HG03064 (cell line): ENCODE results near the gene SWT1.
"Not testable (repeated sequence)": the region's sequence is repeated elsewhere in the genome, so short reads cannot be mapped to it uniquely, and the experiment has no call there.

Experiments
- ATAC-seq: cut with Tn5 transposase; IDR thresholded peaks from one replicate; pipeline ENCODE4 v1.9.1; 2021; ENCODE audit warnings: low read depth; ENCODE audit not compliant: unreplicated experiment

Gene SWT1

GRCh38 chr1:185317034-185317885 lies 160.3 kb downstream of the SWT1 start, which contains the start of gene IVNS1ABP:
IVNS1ABP (minus strand) TSS chr1:185317243; CDS start chr1:185309493, 7,750 bp downstream.
- ATAC-seq = peak; percentile 60

GRCh38 chr1:185317886-185318310 lies 160.9 kb downstream of the SWT1 start:
- ATAC-seq = peak; percentile 37

GRCh38 chr1:185318431-185319138 lies 161.6 kb downstream of the SWT1 start:
- no peak for ATAC-seq

- no peak for ATAC-seq
Measured at GRCh38 chr1:185319139-185319475, 162.1 kb downstream of the SWT1 start.

- not testable (repeated sequence) for ATAC-seq
Measured at GRCh38 chr1:185321104-185321503, 164.1 kb downstream of the SWT1 start.

GRCh38 chr1:185321653-185322221 lies 164.8 kb downstream of the SWT1 start:
- not testable (repeated sequence) for ATAC-seq

GRCh38 chr1:185322636-185323035 lies 165.7 kb downstream of the SWT1 start:
- no peak for ATAC-seq

- no peak for ATAC-seq
Measured at GRCh38 chr1:185324118-185324517, 167.2 kb downstream of the SWT1 start.

- ATAC-seq = no peak
Measured at GRCh38 chr1:185325413-185325812, 168.4 kb downstream of the SWT1 start.

GRCh38 chr1:185328255-185328654 lies 171.3 kb downstream of the SWT1 start:
- no peak for ATAC-seq

GRCh38 chr1:185334182-185334581 lies 177.2 kb downstream of the SWT1 start:
- no peak for ATAC-seq

- no peak for ATAC-seq
Measured at GRCh38 chr1:185337246-185337645, 180.3 kb downstream of the SWT1 start.

- peak; percentile 94 for ATAC-seq
Measured at GRCh38 chr1:185338719-185339622, 182.0 kb downstream of the SWT1 start.

GRCh38 chr1:185341196-185341781 lies 184.3 kb downstream of the SWT1 start:
- ATAC-seq = no peak
